GM21447 (cell line): ENCODE measurements around the gene SLC48A1.

ENCODE experiments used
- ATAC-seq: cut with Tn5 transposase; IDR thresholded peaks from one replicate; pipeline ENCODE4 v1.9.1; 2021; ENCODE audit not compliant: unreplicated experiment

The SLC48A1 gene

GRCh38 chr12:47821346-47821706, 48.3 kb downstream of the SLC48A1 start:
- ATAC-seq, result no peak

GRCh38 chr12:47822401-47822800, 49.4 kb downstream of the SLC48A1 start:
- no peak for ATAC-seq

DNA sequence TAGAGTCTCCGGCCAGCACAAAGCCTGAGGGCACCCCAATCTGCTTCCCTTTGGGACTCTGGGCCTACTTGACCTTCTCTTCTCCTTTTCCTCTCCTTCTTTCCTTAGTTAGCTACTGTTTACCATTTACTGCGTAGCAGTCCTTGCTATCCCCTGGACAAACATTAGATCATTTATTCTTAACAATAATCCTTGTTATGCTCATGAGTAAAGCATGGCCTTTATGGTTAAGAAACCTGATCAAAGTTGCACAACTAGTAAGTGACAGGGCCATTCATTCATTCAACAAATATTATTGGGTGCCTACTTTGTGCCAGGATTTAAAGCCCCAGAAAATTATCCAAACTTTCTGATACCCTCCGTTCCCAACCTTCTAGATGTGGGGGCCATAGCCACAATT, 49.8 kb downstream of the SLC48A1 start:
- ATAC-seq, result no peak

DNA sequence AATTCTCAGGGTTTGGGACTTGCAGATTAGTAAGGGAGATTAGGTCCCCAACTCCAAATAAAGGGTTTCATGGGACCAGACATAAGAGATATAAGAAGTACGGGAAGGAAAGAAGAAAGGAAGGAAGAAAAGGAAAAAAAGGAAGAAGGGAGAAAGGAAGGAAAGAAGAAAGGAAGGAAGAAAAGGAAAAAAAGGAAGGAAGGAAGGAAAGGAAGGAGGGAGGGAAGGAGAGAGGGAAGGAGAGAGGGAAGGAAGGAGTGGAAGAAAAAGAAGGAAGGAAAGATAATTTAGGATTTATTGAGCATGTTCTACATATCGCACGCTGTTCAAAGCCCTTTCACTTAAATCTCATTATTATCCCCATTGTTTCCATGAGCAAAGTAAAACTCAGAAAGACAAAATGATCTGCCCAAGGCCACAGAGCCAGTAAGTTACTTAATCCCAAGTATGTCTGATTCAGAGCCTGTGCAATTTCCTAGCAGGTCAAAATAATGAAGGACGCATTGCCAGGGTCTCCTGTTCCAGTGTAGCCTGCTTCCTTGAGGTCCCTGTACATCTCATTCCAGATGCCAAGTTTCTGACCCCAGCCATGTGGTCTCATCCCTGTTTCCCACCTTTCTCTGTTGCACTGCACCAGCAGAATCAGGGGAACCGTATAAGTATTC, 50.5 kb downstream of the SLC48A1 start:
- ATAC-seq, result no peak

- ATAC-seq, result no peak
Observed at GRCh38 chr12:47824198-47824597, 51.2 kb downstream of the SLC48A1 start.

DNA sequence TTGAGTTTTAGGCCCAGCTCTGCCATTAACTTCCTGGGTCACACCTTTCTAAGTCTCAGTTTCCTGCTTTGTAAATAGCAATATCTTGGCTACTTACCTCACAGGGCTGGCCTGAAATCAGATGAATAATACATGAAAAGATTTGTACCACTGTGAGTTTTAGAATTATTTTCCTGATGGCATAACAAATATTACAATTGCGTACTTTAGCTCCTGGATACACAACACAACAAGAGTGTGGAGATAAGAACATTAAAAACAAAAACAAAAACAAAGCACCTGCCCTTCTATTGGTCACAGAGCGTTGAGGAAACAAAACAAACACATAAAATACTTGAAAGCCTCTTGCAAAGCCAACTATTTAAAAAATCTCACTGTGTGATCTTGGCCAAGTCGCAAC, 51.6 kb downstream of the SLC48A1 start:
- ATAC-seq, result no peak

DNA sequence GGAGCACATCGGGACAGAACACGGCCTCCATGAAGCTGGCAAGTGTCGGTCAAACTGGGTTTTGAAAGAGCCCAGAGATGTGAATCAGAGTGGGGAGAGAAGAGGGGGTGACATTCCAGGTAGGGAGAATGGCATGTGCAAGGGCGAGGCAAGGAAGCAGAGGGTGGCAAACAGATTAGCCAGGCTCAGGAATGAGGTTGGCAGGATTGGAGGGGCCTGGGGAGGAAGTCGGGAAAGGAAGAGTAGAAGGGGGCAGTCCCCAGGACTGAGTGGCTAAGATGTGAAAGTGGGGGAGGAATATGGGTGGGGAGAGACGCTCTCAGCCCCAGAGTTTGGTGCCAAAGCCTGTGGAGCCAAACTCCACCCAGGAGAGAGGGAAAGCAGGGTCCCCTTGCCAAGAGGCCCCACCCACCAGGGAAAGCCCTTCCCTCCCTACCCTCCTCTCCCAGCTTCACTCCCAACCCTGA, 52.2 kb downstream of the SLC48A1 start:
- ATAC-seq, result no peak

DNA sequence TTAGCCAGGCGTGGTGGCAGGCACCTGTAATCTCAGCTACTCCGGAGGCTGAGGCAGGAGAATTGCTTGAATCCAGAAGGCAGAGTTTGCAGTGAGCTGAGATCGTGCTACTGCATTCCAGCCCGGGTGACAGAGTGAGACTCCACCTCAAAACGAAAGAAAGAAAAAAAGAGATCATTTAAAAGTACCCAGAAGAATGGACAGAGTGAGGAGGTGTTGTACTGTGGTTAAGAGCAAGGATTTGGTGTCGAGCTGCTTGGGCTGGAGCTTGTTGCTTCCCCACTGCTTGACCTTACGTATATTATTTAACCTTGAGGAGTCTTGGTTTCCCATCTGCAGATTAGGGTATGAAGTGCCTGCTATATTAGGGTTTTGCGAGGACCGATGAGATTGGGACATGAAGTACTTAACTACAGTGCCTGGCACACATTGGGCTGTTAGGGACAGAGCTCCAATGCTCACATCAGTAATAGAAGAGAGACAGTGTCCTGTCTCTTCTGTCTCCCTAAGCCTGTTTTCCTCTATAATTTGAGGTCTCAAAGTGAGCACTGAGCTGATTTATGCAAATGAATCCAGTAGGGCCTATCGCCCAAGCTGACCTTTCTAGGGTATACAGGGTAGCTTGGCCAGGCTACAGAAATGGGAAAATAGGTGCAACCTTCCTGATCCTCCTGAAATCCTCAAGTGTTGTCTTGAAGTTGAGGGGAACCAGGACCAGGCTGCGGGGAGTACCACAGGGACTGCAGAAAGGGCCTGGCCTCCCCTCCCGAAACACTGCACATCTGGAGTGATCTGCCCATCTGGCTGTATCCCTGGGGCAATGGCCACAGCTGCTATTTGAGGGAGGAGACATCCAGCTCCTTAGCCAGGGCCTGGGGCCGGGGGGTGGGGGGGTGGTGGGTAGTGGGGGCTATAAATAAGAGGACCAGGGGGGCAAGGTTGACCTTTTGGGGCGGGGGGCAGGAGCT, 55.3 kb downstream of the SLC48A1 start:
- ATAC-seq, result no peak

GRCh38 chr12:47828976-47829482, 56.0 kb downstream of the SLC48A1 start:
- ATAC-seq, result no peak

DNA sequence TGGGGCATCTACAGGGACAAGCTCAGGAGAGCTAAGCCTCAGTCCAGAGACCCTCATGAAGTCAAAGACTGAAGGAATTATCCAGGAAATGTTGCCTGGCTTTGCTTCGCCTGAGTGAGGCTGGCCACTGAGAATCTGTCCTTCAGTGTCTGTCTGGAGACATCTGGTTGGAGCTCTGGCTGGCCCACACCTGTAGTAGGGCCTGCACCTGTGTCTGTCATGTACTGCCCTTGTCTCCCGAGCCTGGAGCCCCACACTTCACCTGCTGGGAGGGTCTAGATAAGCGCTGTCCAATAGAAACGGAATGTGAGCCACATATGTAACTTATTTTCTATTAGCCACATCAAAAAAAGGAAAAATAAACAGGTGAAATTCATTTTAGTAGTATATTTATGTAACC, 56.5 kb downstream of the SLC48A1 start:
- no peak for ATAC-seq
